Peyer's patch (tissue), 4 donors: ENCODE results near the gene PDE11A.
A peak's percentile ranks its signal among the peaks of the same experiment; 100 is the strongest.

Source experiments
- POLR2A ChIP-seq, 2 donors: fragments of 450-650 bp; IDR thresholded peaks; one replicate each; pipeline ENCODE4 v1.5.1; 2017; ENCODE audit warnings: antibody characterized with exemption in 2 of 2, mild to moderate bottlenecking in 2 of 2, moderate library complexity in 2 of 2
- TF ChIP-seq, protein P1 (sequence below), 6 experiments: fragments of 450-650 bp in 4 of 6; fragments of 200-600 bp in 2 of 6; sonication (generic) in 1 of 6; IDR thresholded peaks; one replicate each; pipeline ENCODE4 v1.5.1; 2017 to 2019; ENCODE audit warnings: antibody characterized with exemption in 6 of 6, mild to moderate bottlenecking in 3 of 6, moderate library complexity in 1 of 6

GRCh38 chr2:178109813-178110212 lies 37.2 kb upstream of the PDE11A start:
- TF ChIP-seq, protein P1, sequence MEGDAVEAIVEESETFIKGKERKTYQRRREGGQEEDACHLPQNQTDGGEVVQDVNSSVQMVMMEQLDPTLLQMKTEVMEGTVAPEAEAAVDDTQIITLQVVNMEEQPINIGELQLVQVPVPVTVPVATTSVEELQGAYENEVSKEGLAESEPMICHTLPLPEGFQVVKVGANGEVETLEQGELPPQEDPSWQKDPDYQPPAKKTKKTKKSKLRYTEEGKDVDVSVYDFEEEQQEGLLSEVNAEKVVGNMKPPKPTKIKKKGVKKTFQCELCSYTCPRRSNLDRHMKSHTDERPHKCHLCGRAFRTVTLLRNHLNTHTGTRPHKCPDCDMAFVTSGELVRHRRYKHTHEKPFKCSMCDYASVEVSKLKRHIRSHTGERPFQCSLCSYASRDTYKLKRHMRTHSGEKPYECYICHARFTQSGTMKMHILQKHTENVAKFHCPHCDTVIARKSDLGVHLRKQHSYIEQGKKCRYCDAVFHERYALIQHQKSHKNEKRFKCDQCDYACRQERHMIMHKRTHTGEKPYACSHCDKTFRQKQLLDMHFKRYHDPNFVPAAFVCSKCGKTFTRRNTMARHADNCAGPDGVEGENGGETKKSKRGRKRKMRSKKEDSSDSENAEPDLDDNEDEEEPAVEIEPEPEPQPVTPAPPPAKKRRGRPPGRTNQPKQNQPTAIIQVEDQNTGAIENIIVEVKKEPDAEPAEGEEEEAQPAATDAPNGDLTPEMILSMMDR (IDR thresholded peaks at IDR 0.05): peak in 5 of 6 experiments; percentile 41 to 64 (median 59)
- TF ChIP-seq POLR2A (IDR thresholded peaks at IDR 0.05): no peak
